GM12801 (cell line): ENCODE measurements around the gene MYO9A.

Source experiments
- TF ChIP-seq, protein P1 (sequence below): IDR thresholded peaks from one replicate; pipeline ENCODE4 v1.5.1; 2011; ENCODE audit warnings: control low read depth; ENCODE audit not compliant: insufficient read length; ENCODE audit errors: extremely low read depth

MYO9A gene

DNA sequence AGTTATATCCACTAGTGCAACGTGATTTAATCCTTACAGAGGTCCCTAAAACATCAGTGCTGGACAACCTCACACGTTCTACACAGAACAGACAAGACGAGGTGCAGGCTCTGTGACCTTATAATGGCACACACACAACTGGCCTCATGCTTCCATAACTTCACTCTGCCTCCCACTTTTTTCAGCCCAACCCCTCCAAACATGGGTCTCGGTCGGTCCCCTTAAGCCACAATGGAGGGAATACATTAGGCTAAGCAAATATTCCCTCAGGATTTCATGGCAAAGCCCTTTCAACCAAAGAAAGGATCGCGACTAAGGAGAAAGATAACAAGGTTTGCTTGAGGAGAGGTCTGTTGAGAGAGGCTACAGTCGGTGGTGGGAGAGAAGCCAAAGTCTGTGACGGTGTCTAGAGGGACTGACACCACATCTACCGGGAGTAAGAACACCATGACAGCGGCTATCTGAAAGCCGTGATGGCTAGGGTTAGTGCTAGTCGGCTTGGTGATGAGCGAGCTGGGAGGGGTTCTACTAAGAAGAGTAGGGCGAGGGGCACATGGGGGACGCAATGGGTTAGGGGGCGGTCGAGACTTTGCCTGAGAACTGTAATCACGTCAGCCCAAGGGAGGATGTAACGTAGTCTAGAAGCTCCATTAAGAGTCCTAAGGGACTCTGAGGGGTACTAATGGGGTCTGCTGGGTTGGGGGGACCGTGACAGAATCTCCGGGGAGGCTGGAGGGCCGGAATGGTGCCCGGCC, 1.0 kb downstream of the MYO9A start:
- TF ChIP-seq, protein P1, sequence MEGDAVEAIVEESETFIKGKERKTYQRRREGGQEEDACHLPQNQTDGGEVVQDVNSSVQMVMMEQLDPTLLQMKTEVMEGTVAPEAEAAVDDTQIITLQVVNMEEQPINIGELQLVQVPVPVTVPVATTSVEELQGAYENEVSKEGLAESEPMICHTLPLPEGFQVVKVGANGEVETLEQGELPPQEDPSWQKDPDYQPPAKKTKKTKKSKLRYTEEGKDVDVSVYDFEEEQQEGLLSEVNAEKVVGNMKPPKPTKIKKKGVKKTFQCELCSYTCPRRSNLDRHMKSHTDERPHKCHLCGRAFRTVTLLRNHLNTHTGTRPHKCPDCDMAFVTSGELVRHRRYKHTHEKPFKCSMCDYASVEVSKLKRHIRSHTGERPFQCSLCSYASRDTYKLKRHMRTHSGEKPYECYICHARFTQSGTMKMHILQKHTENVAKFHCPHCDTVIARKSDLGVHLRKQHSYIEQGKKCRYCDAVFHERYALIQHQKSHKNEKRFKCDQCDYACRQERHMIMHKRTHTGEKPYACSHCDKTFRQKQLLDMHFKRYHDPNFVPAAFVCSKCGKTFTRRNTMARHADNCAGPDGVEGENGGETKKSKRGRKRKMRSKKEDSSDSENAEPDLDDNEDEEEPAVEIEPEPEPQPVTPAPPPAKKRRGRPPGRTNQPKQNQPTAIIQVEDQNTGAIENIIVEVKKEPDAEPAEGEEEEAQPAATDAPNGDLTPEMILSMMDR = no peak

DNA sequence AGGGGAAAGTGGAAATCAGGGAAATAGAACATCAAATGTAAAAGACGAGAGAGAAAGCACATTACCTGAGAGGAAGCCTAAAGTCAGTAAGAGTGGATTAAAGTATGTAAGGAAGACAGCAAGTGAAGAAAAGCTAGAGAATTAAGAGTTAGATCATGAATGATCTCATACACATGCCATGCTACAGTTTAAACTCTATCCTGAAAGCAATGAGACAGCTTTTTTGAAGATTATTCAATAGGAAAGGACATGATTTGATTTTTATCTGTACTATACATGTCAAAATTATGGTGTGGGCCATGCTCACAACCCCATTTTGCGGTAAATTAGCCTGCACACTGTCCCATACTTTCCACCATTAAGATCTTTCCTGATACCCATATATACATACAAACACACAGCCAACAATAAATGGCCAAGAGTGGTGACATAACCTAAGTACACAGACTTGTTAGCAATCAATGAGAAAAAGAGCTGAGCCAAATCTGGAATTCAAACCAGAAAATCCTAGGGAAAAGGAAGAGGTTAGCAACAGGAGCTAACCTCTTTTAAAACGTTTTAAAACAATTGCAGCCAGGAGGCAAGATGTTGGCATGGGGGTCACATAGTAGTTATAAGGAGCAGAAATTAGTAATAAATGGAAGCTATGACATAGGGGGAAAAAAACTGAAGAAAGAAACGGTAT, 4.5 kb downstream of the MYO9A start:
- TF ChIP-seq, protein P1 = no peak

DNA sequence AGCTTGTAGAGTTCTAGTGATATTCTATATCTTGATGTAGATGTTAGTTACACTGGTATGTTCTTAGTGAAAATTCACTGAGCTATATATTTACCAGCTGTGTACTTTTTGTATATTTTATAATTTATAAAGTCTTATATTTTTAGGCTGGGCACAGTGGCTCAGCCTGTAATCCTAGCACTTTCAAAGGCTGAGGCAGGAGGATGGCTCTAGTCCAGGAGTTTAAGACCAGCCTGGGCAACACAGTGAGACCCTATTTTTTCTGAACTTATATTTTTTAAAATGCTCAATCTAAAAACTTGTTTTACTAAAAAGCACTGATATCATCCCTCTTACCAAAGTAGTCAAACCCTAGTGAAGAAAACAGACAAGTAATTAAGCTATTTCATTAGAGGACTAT, 5.1 kb downstream of the MYO9A start:
- TF ChIP-seq, protein P1 = no peak

DNA sequence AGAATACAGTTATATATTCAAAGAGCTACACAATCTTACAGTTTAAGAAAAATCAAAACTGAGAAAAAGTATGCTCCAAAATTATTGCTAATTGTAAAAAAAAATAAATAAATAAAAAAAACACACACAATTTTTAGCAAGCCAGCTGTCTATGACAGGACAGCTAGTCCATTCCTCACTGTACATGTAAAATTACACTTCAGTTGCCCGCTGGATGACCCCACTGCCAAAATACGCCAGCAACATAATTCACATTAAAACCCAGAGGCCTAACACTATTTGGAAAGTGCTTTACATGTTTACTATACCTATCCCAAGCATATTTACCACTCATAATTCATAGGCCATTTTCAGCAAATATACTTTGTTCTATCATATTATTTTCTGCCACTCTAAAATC, 5.8 kb downstream of the MYO9A start:
- TF ChIP-seq, protein P1 = no peak

DNA sequence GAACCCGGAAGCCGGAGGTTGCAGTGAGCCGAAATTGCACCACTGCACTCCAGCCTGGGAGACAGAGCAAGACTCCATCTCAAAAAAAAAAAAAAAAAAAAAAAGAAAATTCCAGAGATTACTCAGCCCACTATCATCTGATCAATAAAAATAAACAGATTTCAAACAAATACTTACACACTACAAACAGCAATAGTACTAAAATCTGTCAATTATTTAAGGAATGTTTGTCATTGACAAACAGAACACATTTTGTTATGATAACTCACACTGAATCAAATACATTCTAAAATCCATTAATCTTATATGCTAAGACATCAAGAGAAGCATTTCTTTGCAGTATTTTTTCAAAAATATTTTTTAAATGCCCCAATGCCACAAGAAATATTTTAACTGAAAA, 7.6 kb downstream of the MYO9A start:
- TF ChIP-seq, protein P1 = no peak

DNA sequence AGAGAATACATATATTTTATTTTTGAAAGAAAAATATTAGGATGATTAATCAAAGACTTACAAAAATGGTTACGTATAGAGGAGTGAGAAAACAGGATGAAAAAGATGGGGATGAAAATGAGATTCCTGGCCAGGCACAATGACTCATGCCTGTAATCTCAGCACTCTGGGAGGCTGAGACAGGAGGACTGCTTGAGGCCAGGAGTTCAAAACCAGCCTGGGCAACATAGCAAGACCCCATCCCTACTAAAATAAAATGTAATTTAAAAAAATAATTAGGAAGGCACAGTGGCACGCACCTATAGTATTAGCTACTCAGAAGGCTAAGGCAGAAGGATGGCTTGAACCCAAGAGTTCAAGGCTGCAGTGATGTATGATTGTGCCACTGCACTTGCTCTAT, 11.9 kb downstream of the MYO9A start:
- TF ChIP-seq, protein P1 = no peak

DNA sequence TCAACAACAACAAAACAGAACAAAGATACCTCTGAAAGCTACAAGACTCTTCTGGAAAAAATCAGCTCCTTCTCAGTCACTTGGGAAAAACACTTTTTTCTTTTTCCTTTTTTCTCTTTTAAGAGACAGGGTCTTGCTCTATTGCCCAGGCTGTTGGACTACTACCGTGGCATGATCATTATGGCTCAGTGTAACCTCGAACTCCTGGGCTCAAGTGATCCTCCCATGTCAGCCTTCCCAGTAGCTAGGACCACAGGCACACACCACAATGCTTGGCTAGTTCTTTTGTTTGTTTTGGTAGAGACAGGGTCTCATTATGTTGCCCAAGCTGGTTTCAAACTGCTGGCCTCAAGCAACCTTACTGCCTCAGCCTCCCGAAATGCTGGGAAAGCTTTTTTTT, 12.8 kb downstream of the MYO9A start:
- TF ChIP-seq, protein P1 = no peak
